GM19023 (cell line): ENCODE measurements around the gene RBBP9.
"Not testable (repeated sequence)": the region's sequence is repeated elsewhere in the genome, so short reads cannot be mapped to it uniquely, and the experiment has no call there.

Source experiments
- ATAC-seq: cut with Tn5 transposase; IDR thresholded peaks from one replicate; pipeline ENCODE4 v1.9.1; 2021; ENCODE audit warnings: mild to moderate bottlenecking, moderate library complexity; ENCODE audit not compliant: unreplicated experiment

The RBBP9 gene

DNA sequence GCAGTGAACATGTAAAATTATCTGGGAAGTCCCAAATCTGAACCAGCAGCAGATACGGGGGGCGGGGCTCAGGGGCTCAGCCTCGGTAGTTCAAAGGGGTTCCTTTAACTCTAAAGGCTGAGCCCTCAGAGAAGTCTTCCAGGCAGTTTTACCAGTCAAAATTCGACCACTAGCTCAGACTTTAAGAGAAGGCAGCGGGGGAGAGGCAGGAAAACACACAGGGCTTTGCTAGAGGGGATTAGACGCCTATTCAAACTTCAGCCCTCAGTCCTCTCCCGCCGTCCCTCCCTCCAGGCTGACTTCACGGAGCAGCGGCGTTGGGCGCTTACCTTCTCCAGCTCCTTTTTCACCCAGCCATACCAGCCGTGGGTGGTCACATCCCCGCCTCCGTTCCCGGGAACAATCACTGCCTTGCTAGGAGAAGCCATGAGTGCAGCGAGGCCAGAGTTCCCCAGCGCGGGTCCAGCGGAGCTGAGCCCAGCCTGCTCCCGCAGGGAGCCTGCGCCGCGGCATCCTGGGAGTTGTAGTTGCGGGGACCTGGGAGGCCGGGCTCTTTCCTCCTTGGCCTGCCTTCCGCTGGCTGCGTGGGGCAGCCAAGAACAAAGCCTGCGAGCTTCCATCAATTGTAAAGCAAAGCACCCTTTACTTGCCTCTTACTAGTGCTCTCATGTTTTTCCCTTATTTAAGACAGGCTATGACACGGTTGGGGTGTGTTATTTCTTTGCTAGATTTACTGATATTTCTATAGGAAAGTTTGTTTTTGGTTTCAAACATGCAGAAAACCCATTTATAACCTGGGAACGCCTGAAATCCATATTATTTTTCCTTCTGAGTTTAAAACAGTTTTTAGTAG is at the start of gene RBBP9:
Gene RBBP9, minus strand, starts transcription at position 486 of the 853 bp plus-strand sequence. Its CDS starts 58 bp downstream, at position 428.
- ATAC-seq = peak; percentile 97

DNA sequence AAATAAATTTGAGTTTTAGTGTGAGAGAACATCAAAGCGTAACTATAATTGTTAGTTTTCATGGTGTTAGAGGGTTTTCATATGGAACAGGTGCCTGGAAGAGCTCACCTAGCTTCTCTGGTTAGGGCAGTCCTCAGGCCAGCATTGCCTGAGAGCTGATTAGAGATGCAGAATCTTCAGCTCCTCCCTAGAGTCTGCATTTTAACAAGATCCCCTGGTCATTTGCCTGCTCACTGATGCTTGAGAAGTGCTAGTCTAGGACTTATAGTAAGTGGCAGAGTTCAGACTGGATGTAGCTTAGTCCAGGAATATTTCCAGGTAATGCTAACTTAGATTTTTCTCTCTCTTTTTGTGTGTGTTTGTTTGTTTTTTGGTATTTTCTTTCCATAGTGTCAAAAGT is 48.5 kb upstream of the RBBP9 start:
- ATAC-seq = no peak

DNA sequence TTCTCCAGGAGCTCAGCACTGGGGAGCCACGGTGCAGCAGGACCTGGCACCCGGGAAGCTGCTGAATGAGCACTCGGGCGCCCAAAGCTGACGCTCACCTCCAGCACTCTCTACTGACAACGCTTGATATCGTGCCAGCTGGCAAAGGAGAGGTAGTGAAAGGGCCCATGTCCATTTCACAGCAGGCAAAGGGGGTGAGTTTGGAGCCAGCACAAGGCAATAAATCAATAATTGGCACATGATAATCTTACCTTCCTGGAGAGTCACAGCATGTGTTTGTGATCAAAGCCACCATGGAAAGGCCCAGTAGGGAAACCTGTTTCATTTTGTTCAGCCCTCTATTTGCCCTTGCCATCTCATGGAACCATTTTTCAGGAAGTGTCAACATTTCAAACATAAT is 46.9 kb upstream of the RBBP9 start:
- ATAC-seq = no peak

DNA sequence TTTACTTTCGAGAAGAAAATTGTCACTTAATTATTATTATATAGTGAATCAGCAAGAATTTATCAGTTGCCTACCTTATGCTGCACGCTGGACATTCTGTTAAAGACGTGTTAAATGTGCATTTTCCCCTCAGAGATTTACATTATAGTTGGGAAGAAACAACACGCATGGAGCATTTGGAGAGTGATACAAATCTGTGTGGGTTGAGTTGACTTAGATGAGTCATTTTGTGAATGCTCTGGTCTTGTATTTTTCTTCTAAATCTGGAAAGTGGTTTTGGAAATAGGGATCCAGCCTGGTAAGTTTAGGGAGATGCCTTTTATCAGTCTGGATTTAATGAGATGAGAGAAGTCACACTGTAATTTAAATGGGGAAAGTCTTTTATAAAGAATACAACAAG is 46.2 kb upstream of the RBBP9 start:
- ATAC-seq = no peak

DNA sequence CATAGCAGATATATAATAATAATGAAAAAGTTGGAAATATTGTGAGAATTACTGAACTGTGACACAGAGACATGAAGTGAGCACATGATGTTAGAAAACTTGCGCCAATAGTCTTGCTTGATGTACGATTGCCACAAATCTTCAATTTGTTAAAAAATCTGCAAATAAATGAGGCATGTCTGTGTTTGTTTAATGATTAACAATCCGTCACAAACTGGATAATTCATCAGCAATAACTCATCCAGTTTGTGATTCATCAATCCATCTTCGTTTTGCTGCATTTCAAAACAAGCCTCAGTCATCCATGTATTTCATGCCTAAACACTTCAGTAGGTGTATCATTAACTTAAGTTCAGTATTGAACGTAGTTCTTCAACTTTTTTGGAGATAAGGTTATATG is 44.7 kb upstream of the RBBP9 start:
- ATAC-seq = no peak

DNA sequence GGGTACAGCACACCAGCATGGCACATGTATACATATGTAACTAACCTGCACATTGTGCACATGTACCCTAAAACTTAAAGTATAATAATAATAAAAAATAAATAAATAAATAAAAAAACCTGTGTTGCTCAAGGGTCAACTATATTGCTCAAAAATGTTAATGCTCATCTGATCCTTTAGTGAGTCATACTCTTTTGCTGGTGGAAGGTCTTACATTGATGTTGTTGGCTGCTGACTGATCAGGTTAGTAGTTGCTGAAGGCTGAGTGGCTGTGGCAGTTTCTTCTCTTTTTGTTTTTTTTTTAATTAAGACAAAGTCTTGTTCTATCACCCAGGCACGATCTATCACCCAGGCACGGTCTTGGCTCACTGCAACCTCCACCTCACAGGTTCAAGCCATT is 40.6 kb upstream of the RBBP9 start:
- no peak for ATAC-seq

DNA sequence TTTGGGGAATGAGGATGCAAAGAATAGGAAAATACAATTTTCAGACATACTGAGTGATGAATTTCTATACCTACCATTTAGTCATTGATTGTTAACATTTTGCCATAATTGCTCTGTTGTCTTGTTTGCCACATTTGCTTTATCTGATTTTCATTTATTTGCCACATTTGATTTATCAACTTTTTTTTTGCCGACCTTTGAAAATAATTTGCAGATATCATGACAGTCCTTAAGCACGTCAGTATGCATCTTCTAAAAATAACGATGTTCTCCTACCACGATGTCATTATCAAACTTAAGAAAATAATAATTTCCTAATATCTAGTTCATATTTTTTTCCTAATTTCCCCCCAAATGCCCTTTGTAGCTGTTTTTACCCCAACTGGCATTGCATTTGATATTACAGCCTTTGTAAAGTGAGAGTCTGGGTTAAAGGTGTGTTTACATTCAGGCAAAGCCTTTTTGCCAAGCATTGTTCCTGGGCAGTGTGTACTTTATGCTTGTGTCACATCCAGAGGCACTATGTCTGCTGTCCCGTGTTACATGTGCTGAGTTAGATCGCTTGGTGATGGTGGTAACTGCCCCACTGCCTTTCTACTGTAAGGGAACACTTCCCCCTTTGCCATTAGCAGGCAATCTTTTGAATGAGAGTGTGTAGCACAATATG is 37.1 kb upstream of the RBBP9 start:
- no peak for ATAC-seq

DNA sequence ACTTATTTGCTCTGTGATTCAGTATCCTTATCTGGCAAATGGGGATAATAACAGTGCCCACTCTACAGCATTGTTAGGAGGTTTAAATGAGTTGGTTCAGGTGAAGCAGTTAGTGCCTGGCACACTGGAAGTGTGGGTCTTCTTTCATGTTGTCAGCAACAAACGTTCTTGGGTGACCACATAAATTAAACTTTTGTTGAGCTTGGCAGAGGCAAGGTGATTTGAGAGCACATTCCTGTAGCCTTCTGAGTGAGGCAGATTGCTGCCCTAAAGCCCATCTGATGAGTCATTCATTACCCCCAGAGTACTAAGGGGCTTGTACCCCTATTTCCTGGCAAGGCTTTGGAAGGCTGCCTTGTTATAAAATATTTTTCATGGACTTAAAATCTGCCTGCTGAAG is 36.5 kb upstream of the RBBP9 start:
- no peak for ATAC-seq

DNA sequence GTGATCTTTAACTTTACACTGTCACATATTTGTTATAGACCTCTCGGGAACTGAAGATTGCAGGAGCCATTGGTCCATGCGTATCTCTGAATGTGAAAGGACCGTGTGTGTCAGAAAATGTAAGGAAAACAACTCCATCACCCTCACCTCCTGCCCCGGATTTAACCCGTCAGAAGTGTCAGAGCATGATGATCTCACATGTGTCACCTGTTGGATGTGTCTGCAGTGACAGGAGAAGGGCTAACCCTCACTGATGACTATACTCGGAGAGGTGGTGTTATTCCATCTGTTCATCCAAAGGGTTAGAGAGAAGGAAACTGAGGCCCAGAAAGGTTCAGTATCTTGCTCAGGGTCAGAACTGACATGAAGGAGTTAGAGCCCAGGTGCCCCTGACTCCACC is 35.6 kb upstream of the RBBP9 start:
- ATAC-seq = no peak

DNA sequence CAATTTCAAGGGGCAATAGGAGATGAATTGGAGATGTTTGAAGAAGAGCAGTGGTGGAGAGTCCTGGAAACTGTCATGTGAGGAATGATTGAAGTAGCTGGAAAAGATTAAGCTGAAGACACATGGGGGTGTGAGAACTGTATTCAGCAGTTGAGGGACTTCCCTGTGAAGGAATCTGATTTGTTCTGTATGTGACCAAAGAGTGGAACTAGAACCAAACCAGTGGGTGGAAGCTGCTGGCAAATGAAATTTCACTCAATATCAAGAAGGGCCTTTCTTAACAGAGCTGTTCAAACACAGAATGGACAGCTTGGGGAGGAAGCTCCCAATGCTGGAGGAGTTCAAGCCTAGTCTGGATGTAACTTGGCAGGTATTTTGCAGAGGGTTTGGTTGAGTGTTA is 32.0 kb upstream of the RBBP9 start:
- ATAC-seq = no peak

DNA sequence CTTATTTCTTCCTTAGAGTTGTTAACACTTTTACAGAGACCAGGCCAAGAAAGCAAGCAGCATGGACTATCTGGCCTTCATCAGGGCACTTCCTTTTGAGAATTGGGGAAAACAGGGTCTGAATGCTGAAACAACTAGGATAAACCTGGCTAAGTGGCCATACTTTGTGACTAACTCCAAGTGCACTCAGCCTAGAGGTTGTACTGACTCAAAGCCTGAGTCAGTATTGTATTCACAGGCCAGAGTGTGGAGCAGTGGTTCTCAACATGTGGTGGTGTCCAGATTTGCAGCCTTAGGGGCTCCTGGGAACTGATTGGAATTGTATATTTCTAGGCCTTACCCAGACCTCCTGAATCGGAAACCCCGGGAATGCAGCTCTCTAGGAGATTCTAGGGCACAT is 30.8 kb upstream of the RBBP9 start:
- ATAC-seq = no peak

DNA sequence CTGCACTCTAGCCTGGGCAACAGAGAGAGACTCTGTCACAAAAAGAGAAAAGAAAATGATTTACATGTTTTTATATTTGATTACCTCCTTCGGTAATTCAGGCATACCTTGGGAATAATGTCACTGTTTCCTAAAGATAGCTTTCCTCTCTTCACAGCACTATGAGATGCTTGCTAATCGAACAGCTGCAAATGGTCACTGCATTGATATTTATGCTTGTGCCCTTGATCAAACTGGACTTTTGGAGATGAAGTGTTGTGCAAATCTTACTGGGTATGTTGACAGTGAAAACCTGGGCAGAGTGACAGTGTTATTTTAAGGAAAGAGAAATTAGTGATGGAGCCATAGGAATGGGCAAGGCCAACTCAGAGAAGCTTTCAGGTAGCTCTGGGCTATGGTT is 30.3 kb upstream of the RBBP9 start:
- ATAC-seq = no peak

DNA sequence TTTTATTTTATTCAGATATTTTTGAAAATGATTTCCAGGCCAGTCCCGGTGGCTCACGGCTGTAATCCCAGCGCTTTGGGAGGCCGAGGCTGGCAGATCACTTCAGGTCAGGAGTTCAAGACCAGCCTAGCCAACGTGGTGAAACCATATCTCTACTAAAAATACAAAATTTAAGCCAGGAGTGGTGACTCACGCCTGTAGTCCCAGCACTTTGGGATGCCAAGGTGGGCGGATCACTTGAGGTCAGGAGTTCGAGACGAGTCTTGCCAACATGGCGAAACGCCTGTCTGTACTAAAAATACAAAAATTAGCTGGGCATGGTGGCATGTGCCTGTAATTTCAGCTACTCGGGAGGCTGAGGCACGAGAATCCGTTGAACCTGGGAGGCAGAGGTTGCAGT is 29.7 kb upstream of the RBBP9 start:
- ATAC-seq = not testable (repeated sequence)

DNA sequence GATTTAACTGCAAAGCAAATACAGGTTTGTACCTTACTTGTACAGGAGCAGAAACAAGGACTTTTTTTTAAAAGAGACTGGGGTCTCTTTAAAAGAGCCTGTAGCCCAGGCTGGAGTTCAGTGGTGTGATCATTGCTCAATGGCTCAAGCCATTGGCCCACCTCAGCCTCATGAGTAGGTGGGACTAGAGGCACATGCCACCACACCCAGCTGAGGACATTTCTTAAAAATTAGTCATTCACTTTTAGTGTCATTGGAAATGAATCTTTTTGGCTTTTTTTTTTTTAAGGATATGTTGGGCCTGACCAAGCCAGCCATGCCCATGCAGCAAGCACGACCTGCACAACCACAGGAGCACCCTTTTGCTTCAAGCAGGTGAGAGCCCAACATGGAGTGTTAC is 27.6 kb upstream of the RBBP9 start:
- ATAC-seq = no peak

DNA sequence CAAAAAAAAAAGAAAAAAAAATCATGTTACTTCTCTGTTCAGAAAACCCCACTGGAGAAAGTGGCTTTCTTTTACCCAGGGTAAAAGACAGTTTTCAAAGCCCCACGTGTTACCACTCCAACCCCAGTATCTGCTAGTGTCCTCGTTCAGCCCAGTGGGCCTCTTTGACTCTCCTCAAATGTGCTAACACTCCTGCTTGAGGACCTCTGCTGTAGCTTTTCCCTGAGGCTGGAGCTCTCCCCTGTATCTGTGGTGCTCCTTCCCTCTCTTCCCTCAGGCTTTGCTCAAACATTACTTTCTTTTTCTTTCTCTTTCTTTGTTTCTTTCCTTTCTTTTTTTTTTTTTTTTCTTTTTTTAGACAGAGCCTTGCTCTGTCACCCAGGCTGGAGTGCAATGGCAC is 26.0 kb upstream of the RBBP9 start:
- no peak for ATAC-seq

DNA sequence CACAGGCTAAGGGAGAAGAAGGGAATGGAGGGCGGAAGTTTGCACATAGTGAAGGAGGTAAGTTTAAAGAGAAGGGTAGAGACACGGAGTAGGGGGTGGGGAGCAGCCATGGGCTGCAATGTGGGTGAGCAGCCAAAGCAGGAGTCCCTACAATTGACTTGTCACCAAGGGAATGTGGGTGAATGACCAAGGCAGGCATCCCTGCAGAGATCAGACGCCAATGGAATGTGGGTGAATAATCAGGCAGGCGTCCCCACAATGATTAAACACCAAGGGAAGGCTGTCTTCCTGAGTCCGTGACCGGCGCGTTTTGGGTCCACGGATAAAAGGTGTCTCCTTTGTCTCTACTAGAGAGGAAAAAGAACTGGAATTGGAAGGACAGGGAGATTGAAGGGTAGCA is 25.0 kb upstream of the RBBP9 start:
- not testable (repeated sequence) for ATAC-seq

DNA sequence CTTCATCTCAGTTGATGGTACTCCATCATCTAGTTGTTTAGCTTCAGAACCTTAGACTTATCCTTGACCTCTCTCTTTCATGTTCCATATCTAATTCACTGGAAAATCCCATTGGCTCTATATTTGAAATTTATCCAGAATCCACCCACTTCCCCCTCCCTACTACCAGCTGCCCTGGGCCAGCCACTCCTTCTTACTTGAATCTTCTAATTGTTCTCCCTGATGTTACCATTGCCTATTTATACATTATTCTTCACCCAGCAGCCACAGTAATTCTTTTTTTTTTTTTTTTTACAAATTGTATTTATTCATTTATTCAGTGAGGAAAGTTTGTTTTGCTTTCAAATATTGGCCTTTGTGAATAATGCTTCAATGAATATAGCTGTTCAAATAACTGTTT is 18.9 kb upstream of the RBBP9 start:
- ATAC-seq = no peak

DNA sequence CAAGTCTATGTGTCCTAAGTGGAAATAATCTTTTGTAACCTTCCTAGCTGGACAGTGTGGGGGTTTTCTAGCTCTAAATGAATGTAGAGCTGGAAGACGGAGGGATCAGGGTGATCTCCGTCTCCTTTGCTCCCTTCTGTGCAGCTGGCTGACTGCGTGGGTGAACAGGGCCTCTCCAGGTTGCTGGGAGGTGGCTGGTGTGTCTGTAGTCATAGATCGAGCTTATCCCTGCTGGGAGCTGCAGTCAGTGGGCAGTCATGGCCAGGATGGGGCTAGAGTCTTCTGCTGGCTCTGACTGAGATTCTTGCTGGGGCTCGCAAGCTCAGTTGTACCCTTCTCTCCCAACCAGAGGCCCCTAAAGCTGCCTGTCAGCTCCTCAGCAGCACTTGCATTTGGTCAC is 17.1 kb upstream of the RBBP9 start:
- no peak for ATAC-seq

DNA sequence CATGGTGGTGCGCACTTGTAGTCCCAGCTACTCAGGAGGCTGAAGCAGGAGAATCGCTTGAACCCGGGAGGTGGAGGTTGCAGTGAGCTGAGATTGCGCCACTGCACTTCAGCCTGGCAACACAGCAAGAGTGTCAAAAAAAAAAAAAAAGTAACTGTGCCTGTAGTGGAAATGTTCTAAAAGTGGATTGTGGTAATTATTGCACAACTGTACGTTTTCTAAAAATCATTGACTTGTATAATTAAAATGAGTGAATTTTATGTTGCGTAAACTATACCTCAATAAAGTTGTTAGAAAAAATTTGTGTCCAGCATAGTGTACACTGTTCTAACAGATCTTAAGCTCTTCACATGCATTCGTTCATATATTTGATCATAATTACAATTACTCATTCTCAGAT is 16.2 kb upstream of the RBBP9 start:
- ATAC-seq = no peak

DNA sequence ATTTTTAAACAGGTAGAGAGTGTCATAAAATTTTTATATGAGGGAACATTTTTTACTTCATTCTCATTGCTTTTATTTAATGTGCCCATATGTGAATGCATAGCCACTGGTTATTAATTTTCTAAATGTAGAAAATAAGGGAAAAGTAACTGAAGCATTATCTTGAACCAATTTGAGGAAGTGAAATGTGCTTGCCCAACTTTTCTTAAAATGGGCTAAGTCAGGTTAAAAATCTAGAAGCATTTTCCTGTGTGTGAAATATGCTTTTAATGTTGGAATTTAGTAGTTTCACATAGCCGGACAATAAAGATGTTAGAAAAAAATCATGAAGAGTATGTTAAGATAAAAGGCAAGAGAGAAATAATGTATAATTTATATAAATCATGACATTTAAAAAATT is 14.5 kb upstream of the RBBP9 start:
- no peak for ATAC-seq

DNA sequence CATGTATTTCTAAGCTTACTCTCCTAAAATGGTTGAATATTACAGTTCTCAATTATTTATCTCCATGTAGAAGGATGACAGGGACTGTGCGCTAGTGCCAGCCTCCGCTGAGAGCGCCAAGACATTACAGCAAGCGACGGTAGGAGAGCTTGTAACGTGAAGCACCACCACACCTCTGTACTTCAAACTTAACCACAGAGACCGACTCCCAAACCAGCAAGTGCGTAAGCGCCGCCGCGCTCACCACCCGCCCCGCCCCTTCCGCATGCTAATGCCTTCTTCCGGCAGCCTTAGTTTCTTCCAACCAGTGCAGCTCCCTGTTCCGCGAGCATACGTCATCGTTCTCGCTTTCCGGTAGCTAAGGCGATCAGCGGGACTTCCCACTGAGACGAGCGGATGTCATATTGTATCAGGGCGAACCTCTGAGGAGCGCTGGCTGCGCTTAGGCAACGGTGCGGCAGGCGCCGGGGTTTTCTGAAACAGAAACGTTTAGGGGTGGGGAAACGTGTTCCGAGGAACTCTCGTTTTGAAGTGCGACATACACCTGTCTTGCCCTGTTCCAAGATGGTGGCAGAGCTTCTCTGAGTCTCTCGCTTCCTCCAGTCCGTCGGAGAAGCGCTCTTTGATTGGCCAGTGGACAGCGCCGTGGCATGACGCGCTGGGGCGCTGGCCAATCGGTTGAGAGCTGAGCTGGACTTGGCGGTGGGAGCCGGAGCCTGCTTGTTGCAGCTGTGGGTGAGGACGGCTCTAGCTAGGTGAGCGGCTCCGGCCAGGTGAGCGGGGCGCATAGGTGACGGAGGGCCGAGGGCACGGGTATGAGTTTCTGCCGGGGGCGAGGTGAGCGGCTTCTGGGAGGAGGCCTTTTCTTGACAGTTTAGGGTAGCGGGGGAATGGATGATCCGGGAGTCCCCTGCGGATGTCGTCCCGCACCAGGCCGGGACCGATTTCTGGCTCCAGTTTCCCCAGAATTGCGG is 10.5 kb upstream of the RBBP9 start, which contains the start of gene SEC23B:
Gene SEC23B, plus strand, starts transcription at position 723 of the 974 bp plus-strand sequence. CDS start 2,896 bp downstream, outside the sequence.
- peak; percentile 95 for ATAC-seq
